HG03064 (cell line): ENCODE data around the gene DPEP3.
"Not testable (repeated sequence)": the region's sequence is repeated elsewhere in the genome, so short reads cannot be mapped to it uniquely, and the experiment has no call there.

ENCODE experiments used
- ATAC-seq: cut with Tn5 transposase; IDR thresholded peaks from one replicate; pipeline ENCODE4 v1.9.1; 2021; ENCODE audit warnings: low read depth; ENCODE audit not compliant: unreplicated experiment

Gene DPEP3

GRCh38 chr16:67994040-67994408, 13.7 kb upstream of the DPEP3 start:
- not testable (repeated sequence) for ATAC-seq

DNA sequence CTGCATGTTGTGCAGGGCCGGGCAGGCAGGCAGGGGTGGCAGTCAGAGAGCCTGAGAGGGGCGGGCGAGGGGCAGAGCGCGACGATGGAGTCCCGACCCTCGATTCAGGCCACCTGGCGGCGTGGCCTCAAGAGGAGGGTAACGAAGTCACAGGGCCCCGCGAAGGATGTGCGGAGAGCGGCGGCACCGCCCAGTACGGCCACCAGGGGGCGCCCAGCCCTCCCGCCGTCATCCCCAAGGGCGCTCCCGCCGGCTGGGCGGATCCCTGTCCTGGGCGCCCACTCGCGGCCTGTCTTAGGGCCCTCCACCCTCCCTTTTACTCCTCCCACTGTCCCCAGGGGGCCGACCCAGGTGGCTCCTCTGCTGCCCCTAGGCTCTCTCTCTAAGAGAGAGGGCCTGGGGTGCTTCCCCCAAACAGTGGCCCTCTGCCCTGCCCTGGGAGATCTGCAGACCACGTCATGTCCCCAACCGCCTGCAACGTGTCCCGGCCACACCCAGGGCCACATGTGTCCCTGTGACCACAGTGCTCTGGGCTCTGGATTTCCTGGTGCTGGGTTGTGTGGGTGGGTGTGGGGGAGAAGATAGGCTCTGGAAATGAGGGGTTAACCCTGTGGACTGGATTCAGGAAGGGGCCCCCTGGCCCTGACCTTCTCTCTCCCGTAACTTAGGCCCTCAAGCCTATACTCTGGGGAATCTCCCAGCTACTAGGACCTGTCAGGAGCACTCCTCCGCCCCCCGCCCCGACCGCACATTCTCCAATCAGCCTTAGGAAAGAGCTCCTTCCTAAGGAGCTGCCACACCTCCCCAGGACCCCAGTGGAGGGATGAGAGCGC, 13.1 kb upstream of the DPEP3 start:
- no peak for ATAC-seq

- ATAC-seq = no peak
Measured at GRCh38 chr16:67992661-67993206, 12.4 kb upstream of the DPEP3 start.

DNA sequence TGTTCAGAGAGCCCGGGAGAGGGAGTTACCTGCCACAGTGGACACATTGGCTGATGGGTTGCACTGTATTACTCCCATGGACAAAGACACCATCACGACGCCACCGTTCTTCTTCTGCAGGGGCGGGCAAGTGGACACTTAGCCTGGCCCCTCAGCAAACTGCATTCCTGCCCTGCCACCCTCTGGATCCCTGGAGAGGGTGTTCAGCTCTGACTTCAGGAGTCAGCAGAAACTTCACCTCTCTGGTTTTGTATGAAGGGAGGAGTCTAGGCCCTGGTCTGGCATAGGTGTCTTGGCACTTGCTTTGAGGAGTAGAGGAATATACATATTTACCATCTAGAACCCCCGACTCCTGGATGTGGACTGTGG, 9.7 kb upstream of the DPEP3 start:
- ATAC-seq = no peak

GRCh38 chr16:67989322-67990017, 9.2 kb upstream of the DPEP3 start:
- ATAC-seq = no peak

GRCh38 chr16:67988675-67989074, 8.4 kb upstream of the DPEP3 start:
- ATAC-seq = no peak

DNA sequence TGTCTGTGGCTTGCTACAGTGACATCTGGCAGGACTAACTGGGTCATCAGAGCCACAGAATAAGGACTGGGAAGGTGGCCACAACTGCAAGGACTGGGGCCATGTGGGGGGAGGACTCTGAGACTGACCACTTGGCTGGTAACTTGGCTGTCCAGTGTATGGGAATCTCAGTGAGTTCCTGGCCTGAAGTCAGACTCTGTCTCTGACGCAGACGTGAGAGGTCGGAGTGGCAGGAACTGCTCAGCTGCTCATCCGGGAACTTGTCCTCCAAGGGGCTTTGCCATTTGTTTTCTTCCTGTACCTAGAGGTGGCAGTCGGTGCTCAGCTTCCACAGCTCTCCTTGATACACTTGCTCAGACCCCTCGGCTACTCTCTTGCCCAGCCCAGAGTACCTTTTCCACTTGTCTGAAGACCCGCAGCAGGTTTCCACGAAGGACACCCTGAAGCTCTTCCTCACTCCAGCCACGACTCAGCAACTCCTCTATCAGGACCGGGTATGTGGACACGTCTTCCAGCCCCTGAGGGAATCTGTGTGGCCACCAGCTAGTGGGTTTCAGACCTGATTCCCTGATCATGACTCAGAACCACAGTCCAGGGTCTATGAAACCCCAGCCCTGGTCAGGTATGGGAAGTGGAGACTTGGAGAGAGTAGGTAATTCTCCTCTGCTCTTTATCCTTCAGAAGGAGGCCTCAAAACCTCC, 7.3 kb upstream of the DPEP3 start:
- ATAC-seq = no peak

GRCh38 chr16:67986949-67987348, 6.7 kb upstream of the DPEP3 start:
- ATAC-seq = no peak

DNA sequence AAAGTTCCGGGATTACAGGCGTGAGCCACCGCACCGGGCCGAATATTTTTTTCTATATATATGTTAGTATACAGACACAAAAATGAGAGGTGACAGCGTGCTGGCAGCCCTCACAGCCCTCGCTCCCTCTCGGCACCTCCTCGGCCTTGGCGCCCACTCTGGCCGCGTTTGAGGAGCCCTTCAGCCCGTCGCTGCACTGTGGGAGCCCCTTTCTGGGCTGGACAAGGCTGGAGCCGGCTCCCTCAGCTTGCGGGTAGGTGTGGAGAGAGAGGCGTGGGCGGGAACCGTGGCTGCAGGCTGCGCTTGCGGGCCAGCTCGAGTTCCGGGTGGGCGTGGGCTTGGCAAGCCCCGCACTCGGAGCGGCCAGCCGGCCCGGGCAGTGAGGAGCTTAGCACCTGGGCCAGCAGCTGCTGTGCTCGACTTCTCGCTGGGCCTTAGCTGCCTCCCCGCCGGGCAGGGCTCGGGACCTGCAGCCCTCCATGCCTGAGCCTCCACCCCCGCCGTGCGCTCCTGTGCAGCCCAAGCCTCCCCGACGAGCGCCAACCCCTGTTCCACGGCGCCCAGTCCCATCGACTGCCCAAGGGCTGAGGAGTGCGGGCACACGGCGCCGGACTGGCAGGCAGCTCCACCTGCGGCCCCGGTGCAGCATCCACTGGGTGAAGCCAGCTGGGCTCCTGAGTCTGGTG, 1.9 kb upstream of the DPEP3 start:
- no peak for ATAC-seq

GRCh38 chr16:67977469-67978227, 2.7 kb downstream of the DPEP3 start:
- ATAC-seq = no peak

GRCh38 chr16:67977005-67977404, 3.3 kb downstream of the DPEP3 start:
- no peak for ATAC-seq

- no peak for ATAC-seq
Measured at GRCh38 chr16:67976205-67976604, 4.1 kb downstream of the DPEP3 start.

DNA sequence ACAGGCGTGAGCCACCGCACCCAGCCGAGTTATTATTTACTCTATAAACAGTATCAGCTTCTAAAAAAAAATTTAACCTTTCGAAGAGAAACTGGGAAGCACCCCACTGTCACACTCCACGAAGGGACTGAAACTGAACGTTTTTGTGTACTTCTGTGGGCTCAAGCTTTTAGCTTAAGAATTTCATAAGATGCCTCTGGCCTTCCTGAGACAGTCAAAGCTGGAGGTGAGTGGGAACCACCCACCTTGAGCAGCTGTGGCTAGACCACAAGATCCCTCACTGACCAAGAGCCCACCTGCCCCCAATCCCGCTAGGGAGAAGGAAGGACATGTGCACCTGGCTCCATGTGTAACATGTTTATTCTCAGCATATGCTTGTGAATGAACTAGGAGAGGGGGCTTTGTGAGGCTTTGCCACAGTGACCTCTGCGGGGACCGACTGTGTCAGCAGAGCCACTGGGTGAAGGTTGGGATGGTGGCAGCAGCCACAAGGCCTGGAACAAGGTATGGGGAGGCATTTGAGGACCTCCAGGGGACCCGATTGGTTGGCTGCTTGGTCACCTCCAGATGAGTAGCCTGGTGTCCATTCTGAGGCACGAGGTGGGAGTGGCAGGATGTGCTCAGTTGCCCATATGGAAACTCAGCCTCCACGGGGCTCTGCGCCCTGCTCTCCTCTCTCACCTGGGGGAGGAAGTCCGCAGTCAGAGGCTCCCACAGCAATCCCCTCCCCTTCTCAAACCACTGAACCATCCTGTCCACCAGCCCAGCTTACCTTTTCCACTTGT, 4.8 kb downstream of the DPEP3 start:
- no peak for ATAC-seq

DNA sequence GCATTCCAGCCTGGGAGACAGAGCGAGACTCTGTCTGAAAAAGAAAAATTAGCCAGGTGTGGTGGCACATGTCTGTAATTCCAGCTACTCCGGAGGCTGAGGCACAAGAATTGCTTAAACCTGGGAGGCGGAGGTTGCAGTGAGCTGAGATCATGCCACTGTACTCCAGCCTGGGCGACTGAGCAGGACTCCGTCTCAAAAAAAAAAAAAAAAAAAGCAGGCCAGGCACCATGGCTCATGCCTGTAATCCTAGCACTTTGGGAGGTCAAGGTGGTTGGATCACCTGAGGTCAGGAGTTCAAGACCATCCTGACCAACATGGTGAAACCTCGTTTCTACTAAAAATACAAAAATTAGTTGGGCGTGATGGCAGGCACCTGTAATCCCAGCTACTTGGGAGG, 8.0 kb downstream of the DPEP3 start:
- ATAC-seq = not testable (repeated sequence)

GRCh38 chr16:67971111-67971510, 9.2 kb downstream of the DPEP3 start:
- no peak for ATAC-seq

DNA sequence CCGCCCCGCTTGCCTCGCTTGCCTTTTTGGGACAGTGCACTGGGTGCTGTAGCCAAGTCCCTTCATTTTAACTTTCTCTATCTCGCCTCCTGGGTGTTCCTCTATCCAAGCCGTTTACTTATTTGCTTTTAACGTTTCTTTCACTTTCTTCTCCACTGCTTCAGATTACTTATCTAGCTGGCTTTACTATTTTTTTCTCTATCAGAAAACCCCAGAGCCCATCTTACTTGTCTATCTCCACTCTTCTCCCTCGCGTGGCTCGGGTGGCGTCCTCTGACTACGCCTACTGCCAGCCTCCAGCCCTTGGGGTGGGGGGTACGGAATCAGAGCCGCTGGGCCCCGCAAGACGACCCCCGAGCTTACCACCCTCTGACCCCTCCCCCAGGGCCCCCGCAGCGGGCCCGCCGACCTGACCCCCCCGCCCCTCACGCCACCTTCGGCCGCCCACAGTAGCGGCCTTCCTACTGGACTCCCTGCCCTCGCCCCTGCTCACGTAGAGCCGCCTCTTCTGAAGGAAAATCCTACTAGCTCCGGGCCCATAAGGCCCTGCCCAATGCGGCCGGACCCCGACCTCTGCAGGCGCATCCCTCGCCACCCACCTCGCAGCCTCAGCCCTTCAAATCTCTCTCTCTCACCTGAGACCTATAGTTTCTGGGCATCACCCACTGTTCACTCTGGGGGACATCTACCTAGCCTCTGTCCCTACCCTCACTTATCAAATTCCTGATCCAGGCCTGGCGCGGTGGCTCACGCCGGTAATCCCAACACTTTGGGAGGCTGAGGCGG, 10.9 kb downstream of the DPEP3 start:
- ATAC-seq = no peak

DNA sequence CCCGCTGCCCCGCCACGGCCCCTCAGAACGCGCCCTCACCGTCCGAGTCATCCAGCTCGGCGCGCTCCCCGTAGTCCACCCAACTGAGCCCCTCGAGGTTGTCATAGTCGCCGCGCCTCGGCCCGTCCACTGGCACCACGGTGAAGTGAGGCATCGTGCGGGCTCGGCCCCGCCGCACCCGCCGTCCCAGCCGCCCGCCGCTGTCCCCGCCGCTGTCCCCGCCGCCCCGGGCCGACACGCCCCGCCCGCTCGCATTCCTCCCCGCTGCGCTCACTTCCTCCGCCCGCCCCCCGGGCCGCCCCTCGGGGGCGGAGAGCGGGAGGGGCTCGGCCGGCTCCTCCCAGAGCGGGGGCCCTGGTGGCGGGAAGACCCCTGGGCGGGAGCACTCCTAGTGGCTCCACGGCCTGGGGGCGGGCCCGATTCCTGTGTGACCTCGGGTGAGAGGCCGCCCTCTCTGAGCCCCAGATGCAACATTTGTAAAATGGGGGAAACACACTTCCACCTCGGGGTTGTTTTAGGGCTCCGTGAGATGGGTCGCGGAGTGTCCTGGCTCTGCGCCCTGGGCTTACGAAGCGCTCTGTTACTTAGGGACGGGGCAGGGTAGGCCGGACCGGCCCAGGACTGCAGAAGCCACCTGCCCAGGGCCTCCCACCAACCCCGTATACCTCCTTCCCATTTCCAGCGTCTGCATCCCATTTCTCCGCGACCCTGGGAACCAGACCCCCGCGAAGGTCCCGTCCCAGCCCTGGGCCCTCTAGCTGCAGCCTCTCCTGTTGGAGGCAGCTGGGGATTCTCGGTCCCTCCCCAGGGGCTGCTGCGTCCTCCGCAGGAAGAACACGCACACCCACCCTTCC, 11.7 kb downstream of the DPEP3 start, which contains the start of gene SLC12A4:
Gene SLC12A4 (minus strand): TSS at position 238 of the 854 bp plus-strand sequence. CDS start 84 bp downstream, at position 154.
- peak; percentile 77 for ATAC-seq
